Stimulated activated CD8-positive, alpha-beta memory T cell treated with anti-CD3 and anti-CD28 coated beads, Interleukin-4, amount 100 ng/mL, for 1 hour (primary cell): ENCODE data around the gene PRR7.
A peak's percentile ranks its signal among the peaks of the same experiment; 100 is the strongest.

Experiments used
- DNase-seq, 2 donors: peaks; one replicate each; pipeline ENCODE4 v3.0.0-alpha.2; 2020; ENCODE audit warnings: low read depth in 2 of 2, low spot score in 1 of 2

Gene PRR7

DNA sequence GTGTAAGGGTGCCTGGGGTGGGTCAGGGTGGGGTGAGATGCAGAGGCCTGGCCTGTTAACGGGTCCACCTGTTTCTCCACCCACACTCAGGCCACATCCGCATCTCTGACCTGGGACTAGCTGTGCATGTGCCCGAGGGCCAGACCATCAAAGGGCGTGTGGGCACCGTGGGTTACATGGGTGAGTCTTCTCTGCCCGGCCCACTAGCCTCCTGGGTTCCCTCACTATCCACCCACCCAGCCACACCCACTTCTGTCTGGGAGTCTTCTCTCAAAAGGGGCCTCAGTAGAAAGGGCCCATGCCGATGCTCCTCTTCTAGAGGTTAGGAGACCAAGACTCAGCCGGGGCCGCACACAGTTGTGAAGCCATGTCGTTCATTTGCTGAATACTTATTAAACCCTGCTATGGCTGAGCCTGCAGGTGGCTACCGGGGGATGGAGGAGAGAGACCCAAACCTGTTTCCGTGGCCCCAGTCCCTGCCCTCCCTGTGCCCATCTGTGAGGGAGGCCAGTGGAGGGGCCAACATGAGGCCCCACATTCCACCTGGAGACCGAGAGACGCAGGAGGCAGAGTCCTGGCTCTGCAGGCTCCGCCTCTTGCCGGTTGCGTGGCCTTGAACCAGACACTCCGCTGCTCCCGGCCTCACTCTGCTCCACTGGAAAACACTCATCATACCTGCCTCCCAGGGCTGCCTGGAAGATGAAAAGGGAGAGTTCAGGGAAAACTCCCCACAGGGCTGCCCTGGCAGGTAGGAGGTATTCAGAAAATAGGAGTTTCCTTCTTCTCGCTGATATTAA, 11.5 kb upstream of the PRR7 start:
- DNase-seq, result no peak

DNA sequence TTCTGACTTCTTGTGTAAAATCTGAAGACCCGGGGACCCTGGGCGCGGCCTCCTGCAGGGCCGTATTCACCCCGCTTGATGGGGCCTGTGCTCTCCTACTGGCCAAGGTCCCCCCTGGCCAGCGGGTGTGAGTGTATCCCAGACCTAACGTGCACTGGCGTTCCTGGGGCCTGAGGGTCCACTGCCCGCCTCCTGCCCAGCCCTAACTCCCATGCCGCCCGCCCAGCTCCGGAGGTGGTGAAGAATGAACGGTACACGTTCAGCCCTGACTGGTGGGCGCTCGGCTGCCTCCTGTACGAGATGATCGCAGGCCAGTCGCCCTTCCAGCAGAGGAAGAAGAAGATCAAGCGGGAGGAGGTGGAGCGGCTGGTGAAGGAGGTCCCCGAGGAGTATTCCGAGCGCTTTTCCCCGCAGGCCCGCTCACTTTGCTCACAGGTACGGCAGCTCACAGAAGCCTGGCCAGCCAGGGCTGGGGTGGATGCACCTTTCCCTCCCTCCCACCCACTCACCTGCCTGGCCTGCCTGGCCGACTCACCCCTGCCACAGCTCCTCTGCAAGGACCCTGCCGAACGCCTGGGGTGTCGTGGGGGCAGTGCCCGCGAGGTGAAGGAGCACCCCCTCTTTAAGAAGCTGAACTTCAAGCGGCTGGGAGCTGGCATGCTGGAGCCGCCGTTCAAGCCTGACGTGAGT, 10.6 kb upstream of the PRR7 start:
- no peak for DNase-seq

DNA sequence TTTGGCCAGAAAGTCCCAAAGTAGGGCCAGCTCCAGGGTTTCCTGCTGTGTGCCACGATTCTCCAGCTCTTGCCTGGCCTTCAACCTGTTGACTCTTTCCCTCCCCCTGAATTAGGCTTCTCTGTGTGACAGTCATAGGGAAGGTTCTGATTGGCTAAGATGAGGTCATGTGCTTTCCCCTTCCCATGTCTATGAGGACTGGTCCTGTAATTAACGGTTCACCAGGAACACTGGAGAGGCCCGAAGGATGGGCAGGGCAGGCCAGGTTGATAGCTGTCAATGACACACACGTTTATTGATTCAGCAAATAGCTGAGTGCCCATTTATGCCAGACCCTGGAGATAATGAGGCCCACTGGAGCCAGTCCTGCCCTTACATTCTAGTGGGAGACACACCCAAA, 9.0 kb upstream of the PRR7 start:
- DNase-seq, result no peak

GRCh38 chr5:177438468-177438867, 8.1 kb upstream of the PRR7 start:
- DNase-seq, result no peak

- no peak for DNase-seq
Observed at GRCh38 chr5:177439518-177440053, 7.0 kb upstream of the PRR7 start.

DNA sequence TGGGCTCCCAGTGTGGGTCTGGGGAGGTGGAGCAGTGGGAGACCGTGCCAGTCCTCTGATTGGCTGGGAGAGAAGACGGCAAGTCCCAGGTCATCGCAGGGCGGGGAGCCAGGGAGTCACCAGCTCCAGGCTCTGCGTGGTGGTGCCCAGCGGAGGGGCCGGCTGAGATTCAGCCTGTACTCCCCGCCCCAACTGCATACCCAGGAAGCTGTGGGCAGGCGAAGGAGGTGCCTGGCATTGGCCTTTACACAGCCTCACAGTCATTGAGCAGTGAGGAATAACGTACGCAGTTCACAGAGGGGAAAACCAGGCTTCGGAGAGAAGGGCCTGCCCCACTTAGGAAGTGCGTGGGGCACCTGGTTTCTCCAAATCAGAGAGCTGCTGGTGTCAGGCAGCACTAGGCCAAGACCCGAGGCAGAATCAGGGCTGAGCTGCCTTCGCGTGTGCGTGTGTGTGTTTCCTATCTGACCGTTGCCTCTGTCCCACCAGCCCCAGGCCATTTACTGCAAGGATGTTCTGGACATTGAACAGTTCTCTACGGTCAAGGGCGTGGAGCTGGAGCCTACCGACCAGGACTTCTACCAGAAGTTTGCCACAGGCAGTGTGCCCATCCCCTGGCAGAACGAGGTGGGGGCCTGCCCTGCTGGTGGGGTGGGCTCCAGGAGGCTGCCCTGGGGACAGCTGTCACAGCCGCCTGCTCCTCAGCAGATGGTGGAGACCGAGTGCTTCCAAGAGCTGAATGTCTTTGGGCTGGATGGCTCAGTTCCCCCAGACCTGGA, 6.2 kb upstream of the PRR7 start:
- DNase-seq, result no peak

DNA sequence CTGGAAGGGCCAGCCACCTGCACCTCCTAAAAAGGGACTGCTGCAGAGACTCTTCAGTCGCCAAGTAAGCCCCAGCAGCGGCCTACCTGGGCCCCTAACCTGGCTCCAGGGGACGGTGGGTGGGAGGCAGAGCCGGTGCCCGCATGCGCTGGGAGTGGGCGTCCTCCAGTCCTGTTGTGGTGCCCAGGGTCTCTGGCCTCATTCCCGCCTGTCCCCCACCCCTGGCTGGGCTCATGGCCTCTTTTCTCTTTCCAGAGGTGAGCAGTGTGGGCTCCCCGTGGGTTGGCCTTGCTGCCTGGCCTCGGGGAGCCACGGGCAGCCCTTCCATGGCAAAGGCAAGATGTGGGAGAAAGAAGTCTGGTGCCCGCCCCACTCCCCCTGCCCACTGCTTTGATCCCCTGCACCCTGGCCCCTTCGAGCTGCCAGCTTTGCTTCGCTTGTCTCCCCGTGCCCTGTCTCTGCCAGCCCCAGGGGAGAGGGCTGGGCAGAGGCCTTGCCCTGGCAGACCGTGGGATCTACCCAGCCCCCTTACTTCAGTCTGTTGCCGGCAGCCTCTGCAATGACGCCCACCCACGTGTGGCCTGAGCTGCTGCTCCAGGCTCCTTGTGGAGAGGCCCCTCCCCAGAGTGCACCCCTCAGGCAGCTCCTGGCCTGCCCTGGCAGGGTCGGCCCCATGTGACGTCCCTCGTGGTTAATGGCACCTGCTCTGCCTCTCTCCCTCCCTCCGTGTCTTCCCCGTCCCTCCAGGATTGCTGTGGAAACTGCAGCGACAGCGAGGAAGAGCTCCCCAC, 5.4 kb upstream of the PRR7 start:
- no peak for DNase-seq

DNA sequence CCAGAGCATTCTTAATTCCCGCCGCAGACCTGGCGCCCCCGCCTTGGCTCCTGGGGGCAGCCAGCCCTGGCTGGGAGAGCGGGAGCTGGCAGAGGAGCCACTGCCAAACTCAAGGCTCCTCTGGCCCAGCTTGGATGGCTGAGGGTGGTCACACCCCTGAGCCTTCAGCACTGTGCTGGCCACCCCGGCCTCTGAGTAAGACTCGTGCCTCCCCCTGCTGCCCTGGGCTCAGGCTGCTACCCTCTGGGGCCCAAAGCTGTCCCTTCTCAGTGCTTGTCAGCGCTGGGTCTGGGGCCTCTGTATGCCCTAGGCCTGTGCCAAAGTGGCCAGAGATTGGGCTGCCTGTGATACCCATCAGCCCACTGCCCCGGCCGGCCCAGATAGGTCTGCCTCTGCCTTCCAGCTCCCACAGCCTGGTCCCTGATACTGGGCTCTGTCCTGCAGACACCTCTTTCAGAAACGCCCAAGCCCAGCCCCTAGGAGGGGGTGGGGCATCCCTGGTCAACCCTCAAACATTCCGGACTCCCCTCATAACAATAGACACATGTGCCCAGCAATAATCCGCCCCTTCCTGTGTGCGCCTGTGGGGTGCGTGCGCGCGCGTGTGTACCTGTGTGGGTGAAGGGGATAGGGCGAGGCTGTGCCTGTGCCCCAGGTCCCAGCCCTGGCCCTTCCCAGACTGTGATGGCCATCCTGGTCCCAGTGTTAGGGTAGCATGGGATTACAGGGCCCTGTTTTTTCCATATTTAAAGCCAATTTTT, 4.4 kb upstream of the PRR7 start:
- no peak for DNase-seq

DNA sequence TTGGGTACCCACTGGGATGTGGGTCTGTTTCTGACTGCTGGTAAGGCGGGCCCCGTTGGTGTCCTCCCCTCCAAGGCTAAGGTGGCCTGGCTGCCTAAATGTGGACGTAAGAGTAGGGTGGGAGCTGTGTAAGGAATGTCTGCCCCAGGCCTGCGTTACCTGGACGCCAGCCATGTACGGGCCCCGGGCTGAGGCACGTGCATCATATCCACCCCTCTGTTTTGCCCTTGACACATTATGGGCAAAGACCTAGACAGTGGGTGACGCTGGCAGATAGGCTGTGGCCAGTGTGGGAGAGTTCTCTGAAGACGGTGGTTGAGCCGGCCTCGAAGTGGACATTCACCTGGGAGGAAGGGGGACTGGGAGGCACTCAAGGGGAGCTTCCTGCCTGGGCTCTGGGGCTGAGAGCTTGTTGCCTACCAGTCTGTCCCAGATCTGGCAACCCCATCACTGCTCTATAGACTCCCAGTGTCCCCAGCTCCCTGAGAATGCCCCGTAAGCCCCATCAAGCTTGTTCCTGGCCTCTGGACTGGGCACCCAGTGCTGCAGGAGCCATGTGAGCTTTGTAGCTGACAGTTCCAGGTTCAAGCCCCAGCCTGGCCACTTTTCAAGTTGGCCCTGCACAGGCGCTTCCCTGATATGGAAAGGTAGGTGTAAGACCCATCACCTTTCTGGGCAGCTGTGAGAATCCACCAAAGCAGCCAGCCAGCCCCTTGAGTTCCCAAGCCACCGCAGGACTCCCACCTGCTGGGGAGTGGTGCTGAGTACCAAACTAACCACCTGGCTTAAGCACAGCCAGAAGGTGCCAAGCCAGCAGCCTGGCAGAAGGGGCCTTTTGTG, 3.2 kb upstream of the PRR7 start:
- DNase-seq, result no peak

DNA sequence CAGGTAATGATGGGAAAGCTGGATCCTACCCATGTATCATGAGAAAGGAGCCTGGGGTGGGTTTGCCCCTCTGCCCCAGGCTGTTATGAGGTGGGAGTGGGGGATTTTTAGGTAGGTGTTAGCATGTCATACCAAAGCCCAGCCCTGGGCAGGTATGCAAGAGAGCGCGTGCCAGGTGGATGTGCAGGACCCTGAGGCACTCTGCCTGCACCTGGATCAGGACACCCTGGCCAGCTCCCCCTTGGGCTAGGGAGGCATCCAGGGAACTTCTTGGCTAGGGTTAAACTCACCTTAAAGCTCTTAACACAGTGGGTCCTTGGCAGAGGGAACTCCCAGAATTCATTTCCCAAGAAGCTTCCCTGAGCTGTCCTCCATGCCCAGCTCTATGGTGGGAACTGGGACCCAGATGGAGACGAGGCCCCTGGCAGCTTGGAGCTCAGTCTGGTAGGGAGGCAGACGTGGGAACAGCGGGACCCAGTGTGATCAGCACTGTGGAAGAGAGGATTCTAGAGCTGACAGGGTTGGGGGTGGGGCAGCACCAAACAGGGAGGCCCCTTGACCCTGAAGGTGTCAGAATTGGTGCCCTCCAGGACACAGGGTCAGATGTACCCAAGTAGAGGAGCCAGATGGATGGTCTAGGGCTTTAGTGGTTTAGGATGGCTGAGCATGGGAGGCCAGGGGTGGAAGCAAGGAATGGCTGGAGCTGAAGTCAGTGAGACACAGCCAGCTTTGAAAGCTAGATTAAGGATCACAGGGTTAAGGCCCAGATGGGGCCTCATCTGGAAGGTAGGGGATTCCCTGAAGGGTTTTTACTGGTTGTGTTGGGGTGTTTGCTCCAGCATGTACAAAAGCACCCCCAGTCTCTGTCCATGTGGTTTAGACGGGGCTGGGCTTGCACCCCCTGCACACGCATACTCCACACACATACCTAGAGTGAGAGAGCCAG, 2.2 kb upstream of the PRR7 start:
- no peak for DNase-seq

GRCh38 chr5:177445052-177445916, 1.3 kb upstream of the PRR7 start:
- DNase-seq, result no peak

- no peak for DNase-seq
Observed at GRCh38 chr5:177445917-177446199, 756 bp upstream of the PRR7 start.

DNA sequence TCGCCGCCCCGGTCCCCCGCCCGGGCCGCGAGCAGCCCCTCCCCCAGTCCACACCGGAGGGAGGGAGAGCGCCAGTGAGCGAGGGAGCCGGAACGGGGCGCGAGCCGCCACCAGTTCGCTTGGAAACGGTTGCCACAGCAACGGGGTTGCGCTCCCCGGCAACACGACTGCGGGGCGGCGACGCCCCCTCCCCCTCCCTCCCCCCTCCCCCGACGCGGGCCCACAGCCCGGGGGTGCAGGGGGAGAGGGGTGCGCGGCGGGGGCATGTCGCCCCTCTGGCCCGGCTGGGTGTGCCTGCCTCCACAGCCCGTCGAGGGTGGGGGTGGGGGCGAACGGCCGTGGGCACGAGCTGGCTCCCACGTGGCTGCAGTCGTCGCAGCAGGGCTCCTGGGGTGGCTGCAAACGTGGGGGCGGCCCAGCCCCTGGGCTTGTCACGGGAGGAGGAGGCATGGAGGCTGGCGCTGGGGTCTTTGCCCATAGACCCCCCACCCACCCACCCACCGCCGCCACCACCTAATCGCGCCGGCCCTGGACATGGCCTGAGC, 524 bp downstream of the PRR7 start:
- peak in 1 of 2 donors; percentile 53 for DNase-seq

DNA sequence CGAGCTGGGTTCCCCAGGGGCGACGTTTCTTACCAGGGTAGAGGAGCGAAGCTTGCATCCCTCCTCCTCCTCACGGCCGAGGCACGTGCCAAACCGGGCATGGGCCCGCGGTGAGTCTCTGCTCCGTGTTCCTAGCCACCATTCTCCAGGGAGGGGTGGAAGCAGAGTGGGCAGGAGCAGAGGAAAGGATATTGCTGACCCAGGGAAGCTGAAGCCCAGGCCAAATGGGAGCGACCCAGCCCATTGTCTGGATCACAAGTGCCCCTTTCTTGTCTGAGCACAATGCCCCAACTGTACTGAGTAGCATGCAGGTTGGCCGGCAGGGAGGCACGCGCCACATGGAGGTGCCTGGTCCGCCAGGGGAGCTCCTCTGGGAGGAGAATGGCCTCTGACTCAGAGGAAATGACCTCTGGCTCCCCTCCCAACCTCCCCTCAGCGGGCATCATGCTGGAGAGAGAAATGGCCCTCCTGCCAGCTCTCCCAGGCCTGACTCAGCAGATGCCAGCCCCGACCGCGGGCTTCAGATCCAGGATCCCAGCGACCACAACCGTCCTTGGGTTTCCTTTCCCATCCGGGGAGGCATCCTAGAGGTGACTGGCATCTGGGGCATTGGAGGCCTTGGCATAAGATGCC, 1.1 kb downstream of the PRR7 start:
- no peak for DNase-seq

GRCh38 chr5:177448244-177448950, 1.8 kb downstream of the PRR7 start:
- DNase-seq, result no peak
